Measurements from ENCODE around the gene DCHS1. TPM values are rescaled to one million over a fixed set of nuclear protein-coding genes. Genes with fewer than 3 reads are reported as not detected.

The DCHS1 gene
- total RNA-seq, 2 experiments from 2014 or later: 0.80 to 0.90 TPM

DNA sequence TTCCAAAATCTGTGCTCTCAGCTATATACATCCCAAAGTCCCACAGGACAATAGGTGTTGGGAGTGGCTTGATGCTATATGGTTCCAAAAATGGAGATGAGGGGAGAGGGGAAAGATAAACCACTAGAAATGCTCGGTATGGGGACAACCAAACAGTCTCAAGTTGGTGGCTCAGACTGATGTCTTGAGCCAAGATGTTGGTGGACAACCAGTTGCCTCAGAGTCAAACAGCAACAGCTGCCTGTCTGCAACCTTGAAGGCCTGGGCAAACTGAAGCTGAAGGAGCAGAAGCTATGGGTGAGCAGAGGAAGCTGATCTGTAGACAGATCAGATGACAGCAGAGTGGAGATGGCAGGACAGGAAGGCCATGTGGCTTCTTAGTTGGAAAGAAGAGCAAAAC, 56.2 kb downstream of the DCHS1 start:
- no peak overlapping the region for H3K4me3 Mint-ChIP-seq
- H3K27ac Mint-ChIP-seq: no peak overlapping the region
- H3K36me3 Mint-ChIP-seq: peaks cover 34% of the 10 kb centered on the region
- POLR2A ChIA-PET: interaction anchor here (0.7 kb wide), 1 partner anchor 10 kb away, joined by 4 read pairs; no protein-coding TSS in a partner anchor
- intact Hi-C loops (cut with micrococcal nuclease): no loop called here
- no peaks in the 10 kb centered on the region for H3K27me3 Mint-ChIP-seq
- CTCF ChIA-PET: interaction anchor here (0.9 to 1.1 kb wide), 4 partner anchors 68 to 158 kb away, joined by 3 read pairs; partner anchors contain the start of gene MRPL17
- H3K4me1 Mint-ChIP-seq (ENCODE audit: low read depth): peaks cover 40% of the 10 kb centered on the region
- no peaks in the 10 kb centered on the region for H3K9me3 Mint-ChIP-seq
- no peak for DNase-seq

DNA sequence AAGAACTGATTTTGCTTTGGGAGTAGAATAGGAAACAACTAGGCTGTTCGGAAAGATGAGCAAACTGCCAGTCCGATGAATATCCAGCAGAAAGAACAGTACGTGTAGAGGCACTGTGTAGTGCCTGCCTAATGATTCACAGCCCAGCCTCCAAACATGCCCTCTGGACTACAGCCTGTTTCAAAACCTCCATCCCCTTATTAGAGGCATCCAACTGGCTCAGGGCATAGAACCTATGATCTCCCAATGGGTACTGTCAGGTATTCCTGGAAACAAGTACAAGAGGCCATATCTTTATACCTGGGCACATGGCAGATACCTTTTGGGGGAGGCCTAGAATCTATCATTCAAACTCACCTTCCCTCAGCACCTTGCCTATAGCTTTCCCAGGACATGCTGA, 57.1 kb downstream of the DCHS1 start:
- peaks cover 48% of the 10 kb centered on the region for H3K4me1 Mint-ChIP-seq (ENCODE audit: low read depth)
- DNase-seq: no peak
- ChIA-PET POLR2A (no interaction called here), CTCF (interaction anchor here (0.6 to 0.9 kb wide), 2 partner anchors 85 to 108 kb away, joined by 3 read pairs; partner anchors contain the start of gene MRPL17)
- H3K27ac Mint-ChIP-seq: no peak overlapping the region
- no peaks in the 10 kb centered on the region for H3K27me3 Mint-ChIP-seq
- intact Hi-C loops (cut with micrococcal nuclease): no loop called here
- H3K36me3 Mint-ChIP-seq: peaks cover 40% of the 10 kb centered on the region
- H3K9me3 Mint-ChIP-seq: no peaks in the 10 kb centered on the region
- no peak overlapping the region for H3K4me3 Mint-ChIP-seq

DNA sequence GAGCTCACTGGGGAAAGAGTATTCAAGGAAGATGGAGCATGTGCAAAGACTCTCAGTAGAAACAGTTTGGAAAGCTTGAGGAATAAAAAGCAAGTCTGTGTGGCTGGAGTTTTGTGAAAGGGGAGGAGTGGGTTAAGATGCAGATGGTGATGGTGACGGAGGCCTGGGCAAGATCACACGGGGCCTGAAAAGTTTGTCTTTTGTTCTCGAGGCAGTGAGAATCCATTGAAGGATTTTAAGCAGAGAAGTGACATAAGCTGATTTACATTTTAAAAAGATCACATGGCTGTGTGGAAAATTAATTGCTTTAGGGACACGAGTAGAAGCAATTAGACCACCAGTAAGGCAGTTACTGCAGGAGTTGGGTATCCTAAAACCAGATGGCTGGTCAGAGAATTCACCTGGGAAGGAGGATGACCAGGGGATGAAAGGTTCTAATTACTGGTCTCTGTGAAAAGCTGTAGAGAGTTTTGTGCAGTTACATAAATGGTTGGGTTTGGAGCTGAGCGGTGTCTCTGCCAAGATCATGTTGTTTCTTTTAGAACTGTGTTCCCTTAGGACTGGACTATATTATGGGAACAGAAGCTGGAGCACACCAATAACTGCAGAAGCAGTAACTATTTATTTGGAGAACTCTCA, 59.3 kb downstream of the DCHS1 start:
- ChIA-PET POLR2A (interaction anchor here (2.4 kb wide), 1 partner anchor 9 kb away, joined by 5 read pairs; no protein-coding TSS in a partner anchor), CTCF (interaction anchor here (0.7 to 1.4 kb wide), 6 partner anchors 15 to 110 kb away, joined by 3 to 6 read pairs (median 4); partner anchors contain the start of genes MRPL17 and TAF10)
- intact Hi-C loops (cut with micrococcal nuclease): no loop called here
- Mint-ChIP-seq H3K9me3 (no peaks in the 10 kb centered on the region), H3K36me3 (peaks cover 45% of the 10 kb centered on the region), H3K27ac (peak overlapping the region; percentile 7), H3K27me3 (no peaks in the 10 kb centered on the region), H3K4me3 (no peak overlapping the region), H3K4me1 (ENCODE audit: low read depth) (peaks cover 37% of the 10 kb centered on the region)
- DNase-seq: no peak

DNA sequence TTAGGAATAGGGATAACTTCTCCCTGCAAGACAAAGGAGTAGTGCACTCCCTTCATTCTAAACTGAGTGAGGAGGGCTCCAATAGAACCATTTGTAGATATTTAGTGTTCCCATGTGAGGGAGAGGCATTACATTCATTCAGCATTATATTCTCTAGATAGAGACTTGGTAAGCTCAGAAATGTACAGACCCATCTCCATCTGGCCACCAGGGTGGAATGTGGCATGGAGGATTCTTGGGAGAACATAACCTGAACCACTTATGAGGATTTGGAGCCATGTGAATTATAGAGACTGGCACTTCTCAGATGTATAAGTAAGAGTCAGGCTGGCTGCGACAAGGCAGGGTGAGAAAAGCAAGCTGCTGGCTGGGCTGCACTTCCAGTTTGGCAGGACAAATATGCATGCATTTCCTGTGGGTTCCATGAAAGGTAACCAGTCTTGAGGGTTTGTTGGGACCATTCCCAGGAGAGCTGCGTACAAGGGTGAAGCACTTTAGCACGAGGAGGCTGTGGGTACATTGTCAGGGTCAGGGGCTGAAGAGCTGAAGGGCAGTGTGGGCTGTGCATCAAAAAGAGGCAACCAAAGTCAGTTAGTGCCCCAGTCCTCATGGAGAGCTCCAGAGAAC, 61.4 kb downstream of the DCHS1 start:
- H3K4me3 Mint-ChIP-seq: no peak overlapping the region
- no peaks in the 10 kb centered on the region for H3K9me3 Mint-ChIP-seq
- H3K27ac Mint-ChIP-seq: no peak overlapping the region
- no peak for DNase-seq
- H3K27me3 Mint-ChIP-seq: no peaks in the 10 kb centered on the region
- peaks cover 41% of the 10 kb centered on the region for H3K36me3 Mint-ChIP-seq
- POLR2A ChIA-PET: interaction anchor here (1.2 kb wide), 1 partner anchor 9 kb away, joined by 3 read pairs; no protein-coding TSS in a partner anchor
- H3K4me1 Mint-ChIP-seq (ENCODE audit: low read depth): peaks cover 29% of the 10 kb centered on the region
- intact Hi-C loops (cut with micrococcal nuclease): no loop called here
- CTCF ChIA-PET: interaction anchor here (0.6 to 1.8 kb wide), 5 partner anchors 89 to 215 kb away, joined by 3 to 4 read pairs (median 3); partner anchors contain the start of gene MRPL17

DNA sequence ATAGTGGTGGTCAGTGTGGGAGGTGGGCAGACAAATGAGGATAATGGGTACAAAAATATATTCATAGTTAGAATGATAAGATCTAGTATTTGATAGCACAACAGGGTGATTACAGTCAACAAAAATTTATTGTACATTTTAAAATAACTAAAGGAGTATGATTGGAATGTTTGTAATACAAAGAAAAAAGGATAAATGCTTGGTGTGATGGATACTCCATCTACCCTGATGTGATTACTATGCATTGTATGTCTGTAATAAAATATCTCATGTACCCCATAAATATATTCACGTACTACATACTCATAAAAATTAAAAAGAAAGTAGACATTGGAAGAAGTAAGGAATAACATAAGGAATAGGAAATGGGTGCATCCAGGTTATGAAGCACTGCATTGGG, 67.6 kb downstream of the DCHS1 start:
- no peaks in the 10 kb centered on the region for H3K4me1 Mint-ChIP-seq (ENCODE audit: low read depth)
- peaks cover 34% of the 10 kb centered on the region for H3K36me3 Mint-ChIP-seq
- DNase-seq: no peak
- H3K27me3 Mint-ChIP-seq: no peaks in the 10 kb centered on the region
- no peak overlapping the region for H3K4me3 Mint-ChIP-seq
- ChIA-PET POLR2A (interaction anchor here (1.3 kb wide), 1 partner anchor 9 kb away, joined by 5 read pairs; no protein-coding TSS in a partner anchor), CTCF (no interaction called here)
- intact Hi-C loops (cut with micrococcal nuclease): no loop called here
- H3K27ac Mint-ChIP-seq: no peak overlapping the region
- peaks cover 20% of the 10 kb centered on the region for H3K9me3 Mint-ChIP-seq

DNA sequence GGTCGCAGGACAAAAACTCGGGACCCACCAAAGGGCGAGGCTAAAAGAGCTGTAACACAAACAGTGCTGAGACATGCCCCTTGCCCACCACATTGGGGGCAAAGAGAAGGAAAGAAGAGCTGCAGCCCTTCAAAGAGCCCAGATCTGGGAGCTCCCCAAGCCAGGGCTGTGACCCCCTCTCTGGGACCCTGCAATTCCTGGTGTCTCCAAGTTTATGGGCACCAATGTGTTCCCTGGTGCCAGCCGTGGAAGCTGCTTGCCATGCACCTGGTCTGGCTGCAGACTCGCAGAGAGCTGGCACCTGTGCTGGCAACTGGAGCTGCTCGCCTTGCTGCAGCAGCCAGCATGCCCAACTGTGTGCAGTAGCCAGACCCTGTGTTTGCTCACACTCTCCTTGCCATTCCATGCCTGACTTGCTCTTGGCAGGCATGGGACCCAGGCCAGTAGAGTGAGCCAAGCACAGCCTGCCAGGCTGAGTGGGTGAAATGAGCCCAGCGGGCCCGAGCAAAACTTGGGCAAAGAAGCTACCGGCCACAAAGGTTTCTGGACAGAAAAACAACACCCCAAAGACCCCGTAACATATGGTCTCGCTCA, 68.2 kb downstream of the DCHS1 start:
- CTCF ChIA-PET: no interaction called here
- no peak for DNase-seq
- H3K36me3 Mint-ChIP-seq: peaks cover 38% of the 10 kb centered on the region
- intact Hi-C loops (cut with micrococcal nuclease): no loop called here
- no peaks in the 10 kb centered on the region for H3K4me1 Mint-ChIP-seq (ENCODE audit: low read depth)
- H3K27ac Mint-ChIP-seq: no peak overlapping the region
- H3K4me3 Mint-ChIP-seq: no peak overlapping the region
- peaks cover 23% of the 10 kb centered on the region for H3K9me3 Mint-ChIP-seq
- POLR2A ChIA-PET: interaction anchor here (1.3 kb wide), 1 partner anchor 9 kb away, joined by 5 read pairs; no protein-coding TSS in a partner anchor
- H3K27me3 Mint-ChIP-seq: no peaks in the 10 kb centered on the region

DNA sequence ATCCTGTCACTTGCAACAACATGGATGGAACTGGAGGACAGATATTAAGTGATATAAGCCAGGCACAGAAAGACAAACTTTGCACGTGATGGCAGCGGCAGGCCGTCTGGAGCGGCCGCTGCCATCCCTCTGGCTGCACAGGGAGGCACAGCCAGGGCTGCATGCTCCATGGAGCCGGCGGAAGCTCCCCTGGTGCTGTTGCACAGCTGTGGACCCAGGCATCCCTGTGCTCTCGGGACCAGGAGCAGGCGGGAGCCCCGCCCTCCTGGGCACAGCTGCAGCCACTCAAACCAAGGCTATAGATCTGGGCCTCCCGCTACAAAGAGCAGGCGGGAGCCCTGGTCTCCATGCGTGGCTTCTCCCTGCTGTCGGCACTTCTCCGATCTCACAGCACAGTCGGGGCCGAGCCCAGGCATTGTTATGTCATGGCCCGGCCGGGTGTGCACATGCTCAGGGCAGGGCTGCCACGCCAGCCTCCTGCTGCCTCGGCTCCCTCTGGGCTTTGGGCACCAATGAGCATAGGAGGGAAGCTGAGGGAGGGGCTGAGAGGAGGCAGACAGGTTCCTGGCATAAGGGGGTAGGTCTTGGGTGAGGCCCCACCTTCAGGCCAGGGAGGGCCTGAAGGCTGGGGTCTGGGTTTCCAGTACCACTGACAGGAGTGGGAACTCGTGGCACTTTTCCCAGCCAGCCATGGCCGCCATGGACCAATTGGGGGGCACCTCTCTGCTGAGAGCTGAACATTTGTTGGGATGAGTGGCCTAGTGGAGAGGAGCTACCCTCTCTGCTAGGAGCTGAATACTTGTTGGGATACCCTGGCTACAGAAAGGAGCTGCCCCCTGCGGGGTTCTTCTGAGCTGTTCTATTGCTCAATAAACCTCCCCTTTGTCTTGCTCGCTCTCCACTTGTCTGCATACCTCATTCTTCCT, 68.9 kb downstream of the DCHS1 start:
- intact Hi-C loops (cut with micrococcal nuclease): no loop called here
- Mint-ChIP-seq H3K27me3 (no peaks in the 10 kb centered on the region), H3K36me3 (peaks cover 38% of the 10 kb centered on the region), H3K27ac (no peak overlapping the region), H3K4me3 (no peak overlapping the region), H3K4me1 (ENCODE audit: low read depth) (no peaks in the 10 kb centered on the region), H3K9me3 (peaks cover 25% of the 10 kb centered on the region)
- no peak for DNase-seq
- CTCF ChIA-PET: no interaction called here
- POLR2A ChIA-PET: interaction anchor here (1.3 kb wide), 1 partner anchor 10 kb away, joined by 5 read pairs; no protein-coding TSS in a partner anchor

DNA sequence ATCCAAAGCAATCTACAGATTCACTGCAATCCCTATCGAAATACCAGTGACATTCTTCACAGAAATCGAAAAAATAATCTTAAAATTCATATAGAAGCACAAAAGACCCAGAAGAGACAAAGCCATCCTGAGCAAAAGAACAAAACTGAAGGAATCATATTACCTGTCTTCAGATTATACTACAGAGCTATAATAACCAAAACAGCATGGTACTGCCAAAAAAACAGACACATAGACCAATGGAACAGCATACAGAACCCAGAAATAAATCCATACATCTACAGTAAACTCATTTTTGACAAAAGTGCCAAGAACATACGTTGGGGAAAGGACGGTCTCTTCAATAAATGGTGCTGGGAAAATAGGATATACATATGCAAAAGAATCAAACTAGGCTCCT, 71.1 kb downstream of the DCHS1 start:
- no peak overlapping the region for H3K27ac Mint-ChIP-seq
- no peaks in the 10 kb centered on the region for H3K4me1 Mint-ChIP-seq (ENCODE audit: low read depth)
- H3K27me3 Mint-ChIP-seq: no peaks in the 10 kb centered on the region
- peaks cover 25% of the 10 kb centered on the region for H3K9me3 Mint-ChIP-seq
- POLR2A ChIA-PET: no interaction called here
- CTCF ChIA-PET: no interaction called here
- H3K4me3 Mint-ChIP-seq: no peak overlapping the region
- H3K36me3 Mint-ChIP-seq: peaks cover 33% of the 10 kb centered on the region
- DNase-seq: no peak
- intact Hi-C loops (cut with micrococcal nuclease): no loop called here

DNA sequence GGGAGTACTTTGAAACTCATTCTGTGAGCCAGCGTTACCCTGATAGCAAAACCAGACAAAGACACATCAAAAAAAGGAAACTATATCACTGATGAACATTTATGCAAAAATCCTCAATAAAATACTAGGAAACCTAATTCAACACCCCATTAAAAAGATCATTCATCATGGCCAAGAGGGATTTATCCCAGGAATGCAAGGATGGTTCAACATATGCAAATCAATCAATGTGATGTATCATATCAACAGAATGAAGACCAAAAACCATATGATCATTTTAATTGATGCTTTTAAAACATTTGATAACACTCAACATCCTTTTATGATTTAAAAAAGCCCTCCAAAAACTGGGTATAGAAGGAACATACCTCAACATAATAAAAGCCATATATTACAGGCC, 72.0 kb downstream of the DCHS1 start:
- H3K27ac Mint-ChIP-seq: no peak overlapping the region
- no peaks in the 10 kb centered on the region for H3K4me1 Mint-ChIP-seq (ENCODE audit: low read depth)
- POLR2A ChIA-PET: no interaction called here
- intact Hi-C loops (cut with micrococcal nuclease): no loop called here
- CTCF ChIA-PET: no interaction called here
- no peaks in the 10 kb centered on the region for H3K27me3 Mint-ChIP-seq
- H3K4me3 Mint-ChIP-seq: no peak overlapping the region
- H3K36me3 Mint-ChIP-seq: peaks cover 33% of the 10 kb centered on the region
- no peak for DNase-seq
- H3K9me3 Mint-ChIP-seq: peaks cover 25% of the 10 kb centered on the region

DNA sequence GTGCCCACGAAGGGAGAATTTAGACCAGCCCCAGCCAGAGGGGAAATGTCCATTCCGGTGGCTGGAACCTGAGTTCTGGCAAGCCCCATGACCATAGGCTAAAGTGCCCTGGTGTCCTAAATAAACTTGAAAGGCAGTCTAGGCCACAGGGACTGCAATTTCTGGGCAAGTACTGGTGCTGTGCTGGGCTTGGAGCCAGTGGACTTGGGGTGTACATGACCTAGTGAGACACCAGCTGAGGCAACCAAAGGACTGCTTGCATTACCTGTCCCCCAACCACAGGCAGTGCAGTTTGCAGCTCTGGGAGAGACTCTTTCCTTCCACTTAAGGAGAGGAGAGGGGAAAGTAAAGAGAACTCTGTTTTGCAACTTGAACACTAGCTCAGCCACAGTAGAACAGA, 75.9 kb downstream of the DCHS1 start:
- no peak overlapping the region for H3K4me3 Mint-ChIP-seq
- no peak overlapping the region for H3K27ac Mint-ChIP-seq
- DNase-seq: no peak
- peaks cover 5% of the 10 kb centered on the region for H3K4me1 Mint-ChIP-seq (ENCODE audit: low read depth)
- H3K9me3 Mint-ChIP-seq: peaks cover 21% of the 10 kb centered on the region
- peaks cover 24% of the 10 kb centered on the region for H3K36me3 Mint-ChIP-seq
- H3K27me3 Mint-ChIP-seq: no peaks in the 10 kb centered on the region
- intact Hi-C loops (cut with micrococcal nuclease): no loop called here
- ChIA-PET CTCF (no interaction called here), POLR2A (interaction anchor here (0.8 kb wide), 1 partner anchor 10 kb away, joined by 3 read pairs; no protein-coding TSS in a partner anchor)

DNA sequence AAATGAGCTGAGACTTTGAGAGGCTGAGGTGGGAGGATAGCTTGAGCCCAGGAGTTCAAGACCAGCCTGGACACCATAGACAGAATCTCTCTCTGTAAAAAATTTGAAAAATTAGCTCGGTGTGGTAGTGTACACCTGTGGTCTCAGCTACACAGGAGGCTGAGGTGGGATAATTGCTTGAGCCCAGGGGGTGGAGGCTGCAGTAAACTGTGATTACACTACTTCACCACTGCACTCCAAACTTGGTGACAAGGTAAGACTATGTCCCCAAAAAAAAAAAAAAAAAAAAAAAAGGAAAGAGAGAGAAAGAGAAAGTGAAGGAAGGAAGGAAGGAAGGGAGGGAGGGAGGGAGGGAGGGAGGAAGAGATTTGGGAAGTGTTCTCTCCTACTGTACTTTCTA, 77.5 kb downstream of the DCHS1 start:
- peaks cover 6% of the 10 kb centered on the region for H3K9me3 Mint-ChIP-seq
- H3K4me3 Mint-ChIP-seq: no peak overlapping the region
- H3K27ac Mint-ChIP-seq: no peak overlapping the region
- H3K27me3 Mint-ChIP-seq: no peaks in the 10 kb centered on the region
- intact Hi-C loops (cut with micrococcal nuclease): no loop called here
- H3K36me3 Mint-ChIP-seq: peaks cover 9% of the 10 kb centered on the region
- H3K4me1 Mint-ChIP-seq (ENCODE audit: low read depth): peaks cover 5% of the 10 kb centered on the region
- ChIA-PET CTCF (interaction anchor here (0.8 to 1.9 kb wide), 2 partner anchors 180 to 199 kb away, joined by 3 to 5 read pairs; no protein-coding TSS in a partner anchor), POLR2A (no interaction called here)
- no peak for DNase-seq
